HCT116 (cell line): Measurements from ENCODE around the gene GDPD5. TPM values are rescaled to one million over a fixed set of nuclear protein-coding genes. Genes with fewer than 3 reads are reported as not detected.

Experiments used
- ATAC-seq: fragments of 200-7000 bp; cut with Tn5 transposase; 2 replicates; pipeline ENCODE4 v1.9.1; 2020; ENCODE audit warnings: mild to moderate bottlenecking, moderate library complexity
- BruUV-seq: library from RNA; stranded (reverse); fragments of 400-500 nt; replicated peaks from 2 replicates; lab custom pipeline; 2021; lab: Mats Ljungman, UMichigan
- CTCF ChIA-PET: fragments of 300-600 bp; sonication (Branson Sonifier 250); formaldehyde crosslinking; loops from one replicate; lab custom pipeline; 2021; ENCODE audit warnings: antibody characterized with exemption; lab: Charles Lee
- POLR2A ChIA-PET: fragments of 300-600, 350-600 bp; sonication (Branson Sonifier 250); formaldehyde crosslinking; loops from one replicate; lab custom pipeline; 2021; ENCODE audit warnings: antibody characterized with exemption; lab: Charles Lee
- RAD21 ChIA-PET, 2 experiments: fragments of 300-600 bp; sonication (Branson Sonifier 250); formaldehyde crosslinking; loops; one replicate each; lab custom pipeline; 2023; ENCODE audit warnings: low total read pairs in 2 of 2; ENCODE audit not compliant: uncharacterized antibody in 2 of 2, unreplicated experiment in 2 of 2, low non-redundant PET in 1 of 2; lab: Charles Lee
- DNase-seq: peaks from one replicate; pipeline ENCODE4 v3.0.0-alpha.2; 2010; ENCODE audit warnings: low read depth, low spot score
- H2AFZ ChIP-seq: fragments of 200-600 bp; shearing (Covaris generic), sonication (generic); 2 replicates; pipeline ENCODE4 v1.6.1; 2017; ENCODE audit warnings: low read depth, mixed run types, mixed read lengths, antibody characterized with exemption, low read length; ENCODE audit not compliant: poor library complexity, severe bottlenecking
- H3K27ac ChIP-seq: 2 replicates; pipeline ENCODE4 v1.5.1; 2012; ENCODE audit warnings: low read depth, low read length
- H3K27me3 ChIP-seq: fragments of 200-600 bp; sonication (generic); 2 replicates; pipeline ENCODE4 v1.6.1; 2016; ENCODE audit warnings: mixed run types, low read length, mixed read lengths; ENCODE audit not compliant: insufficient read depth
- H3K36me3 ChIP-seq, 2 experiments: fragments of 200-500 bp in 1 of 2; fragments of 200-600 bp in 1 of 2; sonication (Bioruptor generic) in 1 of 2; sonication (generic) in 1 of 2; 2 replicates each; pipeline versions ENCODE4 v1.5.1 to v1.6.1; 2014 to 2016; ENCODE audit warnings: low read length in 2 of 2, inconsistent platforms in 1 of 2, mixed read lengths in 1 of 2, mixed run types in 1 of 2; ENCODE audit not compliant: insufficient read depth in 2 of 2, control insufficient read depth in 1 of 2
- H3K4me1 ChIP-seq, 2 experiments: fragments of 200-600 bp in 1 of 2; sonication (generic) in 1 of 2; 2 replicates each; pipeline versions ENCODE4 v1.5.1 to v1.6.1; 2012 to 2017; ENCODE audit warnings: low read length in 2 of 2, inconsistent platforms in 1 of 2, mild to moderate bottlenecking in 1 of 2, mixed read lengths in 1 of 2, mixed run types in 1 of 2, moderate library complexity in 1 of 2; ENCODE audit not compliant: insufficient read depth in 2 of 2, control insufficient read depth in 1 of 2
- H3K4me2 ChIP-seq: fragments of 200-600 bp; sonication (generic); 2 replicates; pipeline ENCODE4 v1.6.1; 2017; ENCODE audit warnings: mixed run types, low read length, mixed read lengths
- H3K4me3 ChIP-seq, 2 experiments: fragments of 200-600 bp in 1 of 2; sonication (generic) in 1 of 2; replicated peaks in 1 of 2; 2 replicates each; pipeline ENCODE4 v1.5.1; 2011 to 2016; ENCODE audit warnings: low read length in 2 of 2, control low read depth in 1 of 2, low read depth in 1 of 2, mild to moderate bottlenecking in 1 of 2, mixed read lengths in 1 of 2, mixed run types in 1 of 2
- H3K79me2 ChIP-seq: fragments of 200-600 bp; sonication (generic); 2 replicates; pipeline ENCODE4 v1.6.1; 2017; ENCODE audit warnings: mild to moderate bottlenecking, mixed run types, low read length, moderate library complexity, mixed read lengths; ENCODE audit not compliant: insufficient read depth
- H3K9ac ChIP-seq: fragments of 200-600 bp; sonication (generic); 2 replicates; pipeline ENCODE4 v1.6.1; 2016; ENCODE audit warnings: low read length, mixed read lengths
- H3K9me2 ChIP-seq: fragments of 200-600 bp; sonication (generic), shearing (Covaris generic); 2 replicates; pipeline ENCODE4 v1.6.1; 2017; ENCODE audit warnings: mixed run types, mild to moderate bottlenecking, moderate library complexity; ENCODE audit not compliant: insufficient read depth
- H3K9me3 ChIP-seq, 2 experiments: fragments of 200-500 bp in 1 of 2; fragments of 200-600 bp in 1 of 2; sonication (Bioruptor generic) in 1 of 2; sonication (generic) in 1 of 2; 2 replicates each; pipeline ENCODE4 v1.6.1; 2014 to 2017; ENCODE audit warnings: low read length in 2 of 2, mixed read lengths in 2 of 2, inconsistent platforms in 1 of 2, low read depth in 1 of 2, mild to moderate bottlenecking in 1 of 2, mixed run types in 1 of 2, moderate library complexity in 1 of 2; ENCODE audit not compliant: control insufficient read depth in 1 of 2, insufficient read depth in 1 of 2
- H4K20me1 ChIP-seq: fragments of 200-600 bp; sonication (generic), shearing (Covaris generic); 2 replicates; pipeline ENCODE4 v1.6.1; 2017; ENCODE audit warnings: mixed run types, mild to moderate bottlenecking, moderate library complexity; ENCODE audit not compliant: insufficient read depth
- CEBPB ChIP-seq: IDR thresholded peaks from 2 replicates; pipeline ENCODE4 v1.6.1; 2012; ENCODE audit warnings: low read depth
- EGR1 ChIP-seq: IDR thresholded peaks from 2 replicates; pipeline ENCODE4 v1.6.1; 2012; ENCODE audit warnings: low read depth
- EZH2phosphoT487 ChIP-seq: fragments of 200-600 bp; IDR thresholded peaks from 2 replicates; pipeline ENCODE4 v1.6.1; 2018; ENCODE audit warnings: antibody characterized with exemption, borderline replicate concordance
- FOSL1 ChIP-seq: IDR thresholded peaks from 2 replicates; pipeline ENCODE4 v1.6.1; 2012; ENCODE audit warnings: low read depth
- JUND ChIP-seq: IDR thresholded peaks from 2 replicates; pipeline ENCODE4 v1.6.1; 2012
- POLR2A ChIP-seq: IDR thresholded peaks from 2 replicates; pipeline ENCODE4 v1.7.0; 2011; ENCODE audit warnings: borderline replicate concordance; ENCODE audit not compliant: insufficient read depth, insufficient read length; ENCODE audit errors: extremely low read depth
- POLR2AphosphoS5 ChIP-seq: IDR thresholded peaks from 2 replicates; pipeline ENCODE4 v1.6.1; 2011; ENCODE audit warnings: mild to moderate bottlenecking, low read depth, low read length, moderate library complexity
- RAD21 ChIP-seq: IDR thresholded peaks from 2 replicates; pipeline ENCODE4 v1.6.1; 2012; ENCODE audit warnings: low read depth, mild to moderate bottlenecking
- SRF ChIP-seq: IDR thresholded peaks from 2 replicates; pipeline ENCODE4 v1.6.1; 2012; ENCODE audit warnings: low read depth
- YY1 ChIP-seq: IDR thresholded peaks from 2 replicates; pipeline ENCODE4 v1.6.1; 2011; ENCODE audit warnings: low read length, low read depth, moderate library complexity, mild to moderate bottlenecking; ENCODE audit not compliant: insufficient replicate concordance; ENCODE audit errors: extremely low read depth
- intact Hi-C: fragments of 100-400 bp; cut with micrococcal nuclease; formaldehyde crosslinking; loops from 2 replicates; pipeline ENCODE4 v1.10.0; 2022
- total RNA-seq: library from RNA; stranded (reverse); gene quantifications from one replicate; pipeline ENCODE4 v1.2.1, GENCODE V29; 2021; ENCODE audit not compliant: unreplicated experiment
- TF ChIP-seq, protein P1 (sequence below): IDR thresholded peaks from 2 replicates; pipeline ENCODE4 v1.6.1; 2012
- TF ChIP-seq, protein P2 (sequence below): IDR thresholded peaks from 2 replicates; pipeline ENCODE4 v1.6.1; 2012; ENCODE audit warnings: low read depth
- TF ChIP-seq, protein P3 (sequence below), 3 experiments: fragments of 200-600 bp in 1 of 3; sonication (generic) in 1 of 3; IDR thresholded peaks in 2 of 3; conservative IDR thresholded peaks in 1 of 3; 2 replicates each; pipeline ENCODE4 v1.5.1; 2012 to 2017; ENCODE audit warnings: low read depth in 2 of 3, low read length in 2 of 3, antibody characterized with exemption in 1 of 3, borderline replicate concordance in 1 of 3, control low read depth in 1 of 3, mild to moderate bottlenecking in 1 of 3, mixed read lengths in 1 of 3, mixed run types in 1 of 3, moderate library complexity in 1 of 3; ENCODE audit not compliant: insufficient read depth in 1 of 3
- TF ChIP-seq, protein P4 (sequence below): IDR thresholded peaks from 2 replicates; pipeline ENCODE4 v1.6.1; 2011; ENCODE audit warnings: mild to moderate bottlenecking, low read length, moderate library complexity; ENCODE audit not compliant: insufficient replicate concordance; ENCODE audit errors: extremely low read depth
- TF ChIP-seq, protein P5 (sequence below): IDR thresholded peaks from 2 replicates; pipeline ENCODE4 v1.6.1; 2012

Gene GDPD5
- total RNA-seq, 1 experiment from 2014 or later, result 27.5 TPM

DNA sequence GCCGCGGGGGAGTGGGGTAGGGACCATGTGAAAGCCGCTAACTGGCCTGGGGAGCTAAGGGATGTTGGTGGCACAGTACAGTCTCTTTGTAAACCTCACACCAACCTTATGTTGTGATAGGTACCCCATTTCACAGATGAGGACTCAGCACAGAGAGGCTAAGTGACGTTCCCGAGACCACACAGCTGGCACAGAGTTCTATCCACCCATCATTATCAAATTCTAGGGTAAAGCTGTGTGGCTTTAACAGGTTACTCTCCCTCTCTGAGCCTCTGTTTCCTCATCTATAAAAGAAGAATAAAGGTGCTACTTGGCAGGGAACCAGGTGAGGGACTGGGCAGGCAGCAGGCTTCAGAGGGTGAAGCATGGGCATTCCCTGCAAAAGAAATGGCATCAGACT is 1.4 kb upstream of the GDPD5 start:
- DNase-seq, result no peak
- Histone ChIP-seq H3K9ac (no peak overlapping the region), H4K20me1 (no peaks in the 10 kb centered on the region), H3K9me2 (no peaks in the 10 kb centered on the region), H3K9me3 (no peaks in the 10 kb centered on the region), H2AFZ (no peak overlapping the region), H3K4me2 (peak overlapping the region; percentile 98; the same call in 1 of the 2 replicates), H3K36me3 (no peaks in the 10 kb centered on the region), H3K4me3 (no peak overlapping the region), H3K4me1 (peaks cover 5 to 31% of the 10 kb centered on the region in 2 experiments), H3K27me3 (no peaks in the 10 kb centered on the region), H3K27ac (no peak overlapping the region), H3K79me2 (no peaks in the 10 kb centered on the region)
- ChIA-PET POLR2A (no interaction called here), RAD21 (no interaction called here), CTCF (no interaction called here)
- intact Hi-C loops, result no loop called here
- TF ChIP-seq, protein P1, sequence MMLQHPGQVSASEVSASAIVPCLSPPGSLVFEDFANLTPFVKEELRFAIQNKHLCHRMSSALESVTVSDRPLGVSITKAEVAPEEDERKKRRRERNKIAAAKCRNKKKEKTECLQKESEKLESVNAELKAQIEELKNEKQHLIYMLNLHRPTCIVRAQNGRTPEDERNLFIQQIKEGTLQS, result no peak
- TF ChIP-seq JUND, result no peak
- no peak for TF ChIP-seq POLR2AphosphoS5
- TF ChIP-seq SRF, result no peak
- TF ChIP-seq POLR2A, result no peak
- no peak for TF ChIP-seq FOSL1
- TF ChIP-seq YY1, result no peak
- TF ChIP-seq CEBPB, result no peak
- no peak for TF ChIP-seq EGR1
- TF ChIP-seq, protein P2, sequence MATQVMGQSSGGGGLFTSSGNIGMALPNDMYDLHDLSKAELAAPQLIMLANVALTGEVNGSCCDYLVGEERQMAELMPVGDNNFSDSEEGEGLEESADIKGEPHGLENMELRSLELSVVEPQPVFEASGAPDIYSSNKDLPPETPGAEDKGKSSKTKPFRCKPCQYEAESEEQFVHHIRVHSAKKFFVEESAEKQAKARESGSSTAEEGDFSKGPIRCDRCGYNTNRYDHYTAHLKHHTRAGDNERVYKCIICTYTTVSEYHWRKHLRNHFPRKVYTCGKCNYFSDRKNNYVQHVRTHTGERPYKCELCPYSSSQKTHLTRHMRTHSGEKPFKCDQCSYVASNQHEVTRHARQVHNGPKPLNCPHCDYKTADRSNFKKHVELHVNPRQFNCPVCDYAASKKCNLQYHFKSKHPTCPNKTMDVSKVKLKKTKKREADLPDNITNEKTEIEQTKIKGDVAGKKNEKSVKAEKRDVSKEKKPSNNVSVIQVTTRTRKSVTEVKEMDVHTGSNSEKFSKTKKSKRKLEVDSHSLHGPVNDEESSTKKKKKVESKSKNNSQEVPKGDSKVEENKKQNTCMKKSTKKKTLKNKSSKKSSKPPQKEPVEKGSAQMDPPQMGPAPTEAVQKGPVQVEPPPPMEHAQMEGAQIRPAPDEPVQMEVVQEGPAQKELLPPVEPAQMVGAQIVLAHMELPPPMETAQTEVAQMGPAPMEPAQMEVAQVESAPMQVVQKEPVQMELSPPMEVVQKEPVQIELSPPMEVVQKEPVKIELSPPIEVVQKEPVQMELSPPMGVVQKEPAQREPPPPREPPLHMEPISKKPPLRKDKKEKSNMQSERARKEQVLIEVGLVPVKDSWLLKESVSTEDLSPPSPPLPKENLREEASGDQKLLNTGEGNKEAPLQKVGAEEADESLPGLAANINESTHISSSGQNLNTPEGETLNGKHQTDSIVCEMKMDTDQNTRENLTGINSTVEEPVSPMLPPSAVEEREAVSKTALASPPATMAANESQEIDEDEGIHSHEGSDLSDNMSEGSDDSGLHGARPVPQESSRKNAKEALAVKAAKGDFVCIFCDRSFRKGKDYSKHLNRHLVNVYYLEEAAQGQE, result no peak
- no peak for TF ChIP-seq EZH2phosphoT487
- TF ChIP-seq, protein P3, sequence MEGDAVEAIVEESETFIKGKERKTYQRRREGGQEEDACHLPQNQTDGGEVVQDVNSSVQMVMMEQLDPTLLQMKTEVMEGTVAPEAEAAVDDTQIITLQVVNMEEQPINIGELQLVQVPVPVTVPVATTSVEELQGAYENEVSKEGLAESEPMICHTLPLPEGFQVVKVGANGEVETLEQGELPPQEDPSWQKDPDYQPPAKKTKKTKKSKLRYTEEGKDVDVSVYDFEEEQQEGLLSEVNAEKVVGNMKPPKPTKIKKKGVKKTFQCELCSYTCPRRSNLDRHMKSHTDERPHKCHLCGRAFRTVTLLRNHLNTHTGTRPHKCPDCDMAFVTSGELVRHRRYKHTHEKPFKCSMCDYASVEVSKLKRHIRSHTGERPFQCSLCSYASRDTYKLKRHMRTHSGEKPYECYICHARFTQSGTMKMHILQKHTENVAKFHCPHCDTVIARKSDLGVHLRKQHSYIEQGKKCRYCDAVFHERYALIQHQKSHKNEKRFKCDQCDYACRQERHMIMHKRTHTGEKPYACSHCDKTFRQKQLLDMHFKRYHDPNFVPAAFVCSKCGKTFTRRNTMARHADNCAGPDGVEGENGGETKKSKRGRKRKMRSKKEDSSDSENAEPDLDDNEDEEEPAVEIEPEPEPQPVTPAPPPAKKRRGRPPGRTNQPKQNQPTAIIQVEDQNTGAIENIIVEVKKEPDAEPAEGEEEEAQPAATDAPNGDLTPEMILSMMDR (IDR thresholded peaks at IDR 0.05 in 2 of 3, conservative IDR thresholded peaks at IDR 0.05 in 1 of 3; ENCODE audit: borderline replicate concordance in 1 of 3, insufficient read depth in 1 of 3, low read depth in 2 of 3, low read length in 2 of 3), result no peak
- TF ChIP-seq, protein P4, sequence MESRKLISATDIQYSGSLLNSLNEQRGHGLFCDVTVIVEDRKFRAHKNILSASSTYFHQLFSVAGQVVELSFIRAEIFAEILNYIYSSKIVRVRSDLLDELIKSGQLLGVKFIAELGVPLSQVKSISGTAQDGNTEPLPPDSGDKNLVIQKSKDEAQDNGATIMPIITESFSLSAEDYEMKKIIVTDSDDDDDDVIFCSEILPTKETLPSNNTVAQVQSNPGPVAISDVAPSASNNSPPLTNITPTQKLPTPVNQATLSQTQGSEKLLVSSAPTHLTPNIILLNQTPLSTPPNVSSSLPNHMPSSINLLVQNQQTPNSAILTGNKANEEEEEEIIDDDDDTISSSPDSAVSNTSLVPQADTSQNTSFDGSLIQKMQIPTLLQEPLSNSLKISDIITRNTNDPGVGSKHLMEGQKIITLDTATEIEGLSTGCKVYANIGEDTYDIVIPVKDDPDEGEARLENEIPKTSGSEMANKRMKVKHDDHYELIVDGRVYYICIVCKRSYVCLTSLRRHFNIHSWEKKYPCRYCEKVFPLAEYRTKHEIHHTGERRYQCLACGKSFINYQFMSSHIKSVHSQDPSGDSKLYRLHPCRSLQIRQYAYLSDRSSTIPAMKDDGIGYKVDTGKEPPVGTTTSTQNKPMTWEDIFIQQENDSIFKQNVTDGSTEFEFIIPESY, result no peak
- TF ChIP-seq, protein P5, sequence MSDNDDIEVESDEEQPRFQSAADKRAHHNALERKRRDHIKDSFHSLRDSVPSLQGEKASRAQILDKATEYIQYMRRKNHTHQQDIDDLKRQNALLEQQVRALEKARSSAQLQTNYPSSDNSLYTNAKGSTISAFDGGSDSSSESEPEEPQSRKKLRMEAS, result no peak
- TF ChIP-seq RAD21, result no peak
- ATAC-seq, result no peak
- BruUV-seq, result no TSS peak
